GM23338 (cell line): ENCODE measurements around the gene UNC13D. TPM values are rescaled to one million over a fixed set of nuclear protein-coding genes. Genes with fewer than 3 reads are reported as not detected.
"Not testable (repeated sequence)": the region's sequence is repeated elsewhere in the genome, so short reads cannot be mapped to it uniquely, and the experiment has no call there.

ENCODE experiments used
- ATAC-seq: fragments of 200-7000 bp; cut with Tn5 transposase; 3 replicates; pipeline ENCODE4 v1.9.1; 2020
- DNase-seq: peaks from one replicate; pipeline ENCODE4 v3.0.0-alpha.2; 2015; ENCODE audit warnings: low spot score
- H2AFZ ChIP-seq: fragments of 200-600 bp; sonication (generic); 2 replicates; pipeline ENCODE4 v1.8.0; 2016; ENCODE audit warnings: antibody characterized with exemption, mild to moderate bottlenecking, moderate library complexity
- H3F3A ChIP-seq: fragments of 200-600 bp; sonication (generic); replicated peaks from 2 replicates; pipeline ENCODE4 v1.8.0; 2017; ENCODE audit warnings: antibody characterized with exemption, mixed run types, low read depth
- H3K27ac ChIP-seq: fragments of 200-600 bp; sonication (generic); 2 replicates; pipeline ENCODE4 v1.6.1; 2016; ENCODE audit warnings: low read depth
- H3K27me3 ChIP-seq: fragments of 200-600 bp; sonication (generic); 2 replicates; pipeline ENCODE4 v1.8.0; 2016; ENCODE audit warnings: mild to moderate bottlenecking, mixed run types, moderate library complexity; ENCODE audit not compliant: insufficient read depth
- H3K36me3 ChIP-seq: fragments of 200-600 bp; sonication (generic); 2 replicates; pipeline ENCODE4 v1.8.0; 2016; ENCODE audit warnings: mild to moderate bottlenecking; ENCODE audit not compliant: insufficient read depth
- H3K4me1 ChIP-seq: fragments of 200-600 bp; sonication (generic); 2 replicates; pipeline ENCODE4 v1.8.0; 2016; ENCODE audit warnings: mild to moderate bottlenecking, moderate library complexity; ENCODE audit not compliant: insufficient read depth
- H3K4me2 ChIP-seq: fragments of 200-600 bp; sonication (generic); 2 replicates; pipeline ENCODE4 v1.7.1; 2017; ENCODE audit warnings: mixed run types
- H3K4me3 ChIP-seq: fragments of 200-600 bp; sonication (generic); 2 replicates; pipeline ENCODE4 v1.6.1; 2016; ENCODE audit warnings: mixed run types
- H3K79me2 ChIP-seq: fragments of 200-600 bp; sonication (generic); replicated peaks from 2 replicates; pipeline ENCODE4 v1.8.0; 2017; ENCODE audit warnings: mild to moderate bottlenecking; ENCODE audit not compliant: insufficient read depth
- H3K9me2 ChIP-seq: fragments of 200-600 bp; sonication (generic); 2 replicates; pipeline ENCODE4 v1.8.0; 2017; ENCODE audit not compliant: insufficient read depth
- H4K20me1 ChIP-seq: fragments of 200-600 bp; sonication (generic); replicated peaks from 2 replicates; pipeline ENCODE4 v1.8.0; 2017; ENCODE audit warnings: mild to moderate bottlenecking; ENCODE audit not compliant: insufficient read depth
- H3K27ac Mint-ChIP-seq: 2 replicates; pipeline ENCODE4 v1.8.0; 2020; ENCODE audit warnings: inconsistent platforms, mild to moderate bottlenecking, moderate library complexity, mixed read lengths
- H3K27me3 Mint-ChIP-seq: 3 replicates; pipeline ENCODE4 v1.8.0; 2022; ENCODE audit warnings: low read depth, mild to moderate bottlenecking, moderate library complexity, mixed read lengths, inconsistent platforms; ENCODE audit not compliant: insufficient read depth, poor library complexity
- H3K36me3 Mint-ChIP-seq: 3 replicates; pipeline ENCODE4 v1.8.0; 2021; ENCODE audit warnings: low read depth, mild to moderate bottlenecking, inconsistent platforms, moderate library complexity, mixed read lengths
- H3K4me1 Mint-ChIP-seq: 3 replicates; pipeline ENCODE4 v1.8.0; 2020; ENCODE audit warnings: mild to moderate bottlenecking, inconsistent platforms, mixed read lengths
- H3K4me3 Mint-ChIP-seq: 3 replicates; pipeline ENCODE4 v1.8.0; 2021; ENCODE audit warnings: moderate library complexity, mild to moderate bottlenecking, inconsistent platforms, mixed read lengths
- H3K9me3 Mint-ChIP-seq: 3 replicates; pipeline ENCODE4 v1.8.0; 2020; ENCODE audit warnings: moderate library complexity, mild to moderate bottlenecking, inconsistent platforms, mixed read lengths
- CREB1 ChIP-seq: fragments of 250-450 bp; sonication (Bioruptor Pico); IDR thresholded peaks from 2 replicates; pipeline ENCODE4 v1.5.0; 2020; ENCODE audit warnings: low read depth, mild to moderate bottlenecking, moderate library complexity
- EZH2 ChIP-seq: fragments of 200-600 bp; sonication (generic); IDR thresholded peaks from one replicate; pipeline ENCODE4 v1.8.0; 2017; ENCODE audit warnings: antibody characterized with exemption, mild to moderate bottlenecking, low read depth; ENCODE audit not compliant: unreplicated experiment
- EZH2phosphoT487 ChIP-seq: fragments of 200-600 bp; sonication (generic); IDR thresholded peaks from one replicate; pipeline ENCODE4 v1.8.1; 2018; ENCODE audit warnings: antibody characterized with exemption; ENCODE audit not compliant: unreplicated experiment
- JUNB ChIP-seq: IDR thresholded peaks from one replicate; pipeline ENCODE4 v1.6.1; 2016; ENCODE audit warnings: antibody characterized with exemption; ENCODE audit not compliant: unreplicated experiment
- NANOG ChIP-seq: IDR thresholded peaks from 2 replicates; pipeline ENCODE4 v1.6.1; 2016; ENCODE audit warnings: antibody characterized with exemption, borderline replicate concordance
- POLR2AphosphoS5 ChIP-seq: IDR thresholded peaks from 2 replicates; pipeline ENCODE4 v1.6.1; 2016; ENCODE audit warnings: antibody characterized with exemption, low read depth
- STAT1 ChIP-seq: IDR thresholded peaks from one replicate; pipeline ENCODE4 v1.6.1; 2016; ENCODE audit warnings: antibody characterized with exemption; ENCODE audit not compliant: unreplicated experiment
- ZNF331 ChIP-seq: fragments of 250-450 bp; sonication (Bioruptor Pico); IDR thresholded peaks from 2 replicates; pipeline ENCODE4 v1.5.0; 2020; ENCODE audit warnings: low read depth, mild to moderate bottlenecking, moderate library complexity
- polyA plus RNA-seq: library from polyadenylated mRNA; unstranded; fragments of >200 nt; fragmentation: Nextera tagmentation; extraction: Ambion mirVana; gene quantifications from 2 replicates; pipeline ENCODE4 v1.2.1, GENCODE V29; 2016
- total RNA-seq: library from RNA; depleted of rRNA; stranded (reverse); fragments of >200 nt; shearing (Covaris generic); gene quantifications from 2 replicates; pipeline ENCODE4 v1.2.3, GENCODE V29; 2014
- TF ChIP-seq, protein P1 (sequence below), 2 experiments: fragments of 200-600 bp in 1 of 2; sonication (generic) in 1 of 2; conservative IDR thresholded peaks; 2 replicates each; pipeline versions ENCODE4 v1.5.1 to v1.6.1; 2016 to 2017; ENCODE audit warnings: antibody characterized with exemption in 2 of 2, low read depth in 2 of 2, mild to moderate bottlenecking in 2 of 2, moderate library complexity in 1 of 2
- TF ChIP-seq, protein P2 (sequence below): IDR thresholded peaks from one replicate; pipeline ENCODE4 v1.6.1; 2018; ENCODE audit warnings: antibody characterized with exemption; ENCODE audit not compliant: unreplicated experiment

Gene UNC13D
- total and polyA plus RNA-seq, 2 experiments from 2014 or later = 5.9 to 10.8 TPM

DNA sequence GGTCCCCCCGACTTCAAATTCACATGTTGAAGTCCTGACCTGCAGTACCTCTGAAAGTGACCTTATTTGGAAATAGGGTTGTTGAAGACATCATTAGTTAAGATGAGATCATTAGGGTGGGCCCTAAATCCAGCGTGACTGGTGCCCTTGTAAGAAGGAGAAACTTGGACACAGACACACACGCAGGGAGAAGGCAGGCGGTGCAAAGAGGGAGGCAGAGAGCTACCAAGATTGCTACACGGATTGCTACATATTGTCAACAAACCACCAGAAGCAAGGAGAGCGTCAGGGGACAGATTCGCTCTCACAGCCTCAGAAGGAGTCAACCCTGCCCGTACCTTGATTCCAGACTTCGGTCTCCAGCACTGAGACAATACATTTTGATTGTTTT lies 17.7 kb upstream of the UNC13D start (continued):
- TF ChIP-seq, protein P1, sequence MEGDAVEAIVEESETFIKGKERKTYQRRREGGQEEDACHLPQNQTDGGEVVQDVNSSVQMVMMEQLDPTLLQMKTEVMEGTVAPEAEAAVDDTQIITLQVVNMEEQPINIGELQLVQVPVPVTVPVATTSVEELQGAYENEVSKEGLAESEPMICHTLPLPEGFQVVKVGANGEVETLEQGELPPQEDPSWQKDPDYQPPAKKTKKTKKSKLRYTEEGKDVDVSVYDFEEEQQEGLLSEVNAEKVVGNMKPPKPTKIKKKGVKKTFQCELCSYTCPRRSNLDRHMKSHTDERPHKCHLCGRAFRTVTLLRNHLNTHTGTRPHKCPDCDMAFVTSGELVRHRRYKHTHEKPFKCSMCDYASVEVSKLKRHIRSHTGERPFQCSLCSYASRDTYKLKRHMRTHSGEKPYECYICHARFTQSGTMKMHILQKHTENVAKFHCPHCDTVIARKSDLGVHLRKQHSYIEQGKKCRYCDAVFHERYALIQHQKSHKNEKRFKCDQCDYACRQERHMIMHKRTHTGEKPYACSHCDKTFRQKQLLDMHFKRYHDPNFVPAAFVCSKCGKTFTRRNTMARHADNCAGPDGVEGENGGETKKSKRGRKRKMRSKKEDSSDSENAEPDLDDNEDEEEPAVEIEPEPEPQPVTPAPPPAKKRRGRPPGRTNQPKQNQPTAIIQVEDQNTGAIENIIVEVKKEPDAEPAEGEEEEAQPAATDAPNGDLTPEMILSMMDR (conservative IDR thresholded peaks at IDR 0.05; ENCODE audit: low read depth in 2 of 2) = no peak
- TF ChIP-seq STAT1 (no peak), EZH2 (no peak), NANOG (no peak), EZH2phosphoT487 (no peak), CREB1 (CRISPR knock-in tag) (no peak)

DNA sequence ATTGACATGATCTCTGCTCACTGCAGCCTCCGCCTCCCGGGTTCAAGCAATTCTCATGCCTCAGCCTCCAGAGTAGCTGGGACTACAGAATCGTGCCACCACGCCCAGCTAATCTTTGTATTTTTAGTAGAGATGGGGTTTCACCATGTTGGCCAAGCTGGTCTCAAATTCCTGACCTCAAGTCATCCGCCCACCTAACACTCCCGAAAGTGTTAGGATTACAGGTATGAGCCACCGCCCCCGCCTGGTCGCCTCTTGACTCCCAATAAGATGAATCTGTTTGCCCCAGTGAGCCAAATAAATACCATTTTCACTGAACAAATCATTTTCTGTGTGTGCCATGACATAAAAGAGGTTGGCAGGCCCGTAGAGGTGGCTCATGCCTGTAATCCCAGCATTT lies 15.2 kb upstream of the UNC13D start:
- ATAC-seq = not testable (repeated sequence)

DNA sequence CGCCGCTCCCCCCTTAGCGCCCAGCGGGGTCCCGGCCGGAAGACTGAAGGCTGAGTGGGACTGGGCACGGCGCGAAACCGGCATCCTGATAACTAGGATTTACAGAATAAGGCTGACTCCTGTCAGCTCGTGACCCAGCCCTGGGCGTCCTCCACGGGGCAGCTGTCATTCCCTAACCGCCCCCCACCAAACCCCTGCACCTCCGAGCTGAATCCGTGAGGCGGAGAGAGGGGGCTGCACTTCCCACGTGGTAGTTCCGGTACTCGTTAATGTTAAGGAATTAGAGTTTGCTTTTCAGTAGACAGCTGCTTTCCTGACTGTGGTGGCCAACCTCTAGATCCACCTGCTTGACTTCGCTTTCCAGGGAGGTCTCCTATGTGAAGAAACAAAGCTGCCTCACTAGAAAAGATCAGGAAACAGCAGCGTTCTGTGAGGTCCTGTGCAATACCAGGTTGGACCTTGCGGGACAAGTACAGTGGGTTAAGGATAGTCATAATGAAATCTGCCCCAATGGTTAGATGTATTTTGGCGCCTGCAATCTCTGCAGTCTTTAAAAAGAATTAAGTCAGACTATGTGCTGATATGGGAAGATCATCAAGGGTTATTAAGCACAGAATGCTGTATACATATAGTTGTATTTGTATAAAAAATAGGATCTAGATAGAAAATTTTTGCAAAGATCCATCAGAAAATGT lies 12.0 kb upstream of the UNC13D start:
- H3K4me3 Mint-ChIP-seq = no peak overlapping the region; the same call in 2 of the 3 replicates
- no peaks in the 10 kb centered on the region for H3K9me2 ChIP-seq
- TF ChIP-seq, protein P2, sequence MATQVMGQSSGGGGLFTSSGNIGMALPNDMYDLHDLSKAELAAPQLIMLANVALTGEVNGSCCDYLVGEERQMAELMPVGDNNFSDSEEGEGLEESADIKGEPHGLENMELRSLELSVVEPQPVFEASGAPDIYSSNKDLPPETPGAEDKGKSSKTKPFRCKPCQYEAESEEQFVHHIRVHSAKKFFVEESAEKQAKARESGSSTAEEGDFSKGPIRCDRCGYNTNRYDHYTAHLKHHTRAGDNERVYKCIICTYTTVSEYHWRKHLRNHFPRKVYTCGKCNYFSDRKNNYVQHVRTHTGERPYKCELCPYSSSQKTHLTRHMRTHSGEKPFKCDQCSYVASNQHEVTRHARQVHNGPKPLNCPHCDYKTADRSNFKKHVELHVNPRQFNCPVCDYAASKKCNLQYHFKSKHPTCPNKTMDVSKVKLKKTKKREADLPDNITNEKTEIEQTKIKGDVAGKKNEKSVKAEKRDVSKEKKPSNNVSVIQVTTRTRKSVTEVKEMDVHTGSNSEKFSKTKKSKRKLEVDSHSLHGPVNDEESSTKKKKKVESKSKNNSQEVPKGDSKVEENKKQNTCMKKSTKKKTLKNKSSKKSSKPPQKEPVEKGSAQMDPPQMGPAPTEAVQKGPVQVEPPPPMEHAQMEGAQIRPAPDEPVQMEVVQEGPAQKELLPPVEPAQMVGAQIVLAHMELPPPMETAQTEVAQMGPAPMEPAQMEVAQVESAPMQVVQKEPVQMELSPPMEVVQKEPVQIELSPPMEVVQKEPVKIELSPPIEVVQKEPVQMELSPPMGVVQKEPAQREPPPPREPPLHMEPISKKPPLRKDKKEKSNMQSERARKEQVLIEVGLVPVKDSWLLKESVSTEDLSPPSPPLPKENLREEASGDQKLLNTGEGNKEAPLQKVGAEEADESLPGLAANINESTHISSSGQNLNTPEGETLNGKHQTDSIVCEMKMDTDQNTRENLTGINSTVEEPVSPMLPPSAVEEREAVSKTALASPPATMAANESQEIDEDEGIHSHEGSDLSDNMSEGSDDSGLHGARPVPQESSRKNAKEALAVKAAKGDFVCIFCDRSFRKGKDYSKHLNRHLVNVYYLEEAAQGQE = no peak
- peak; percentile 37; the same call in 1 of the 2 replicates for TF ChIP-seq CREB1 (CRISPR knock-in tag)
- TF ChIP-seq, protein P1 (conservative IDR thresholded peaks at IDR 0.05; ENCODE audit: low read depth in 2 of 2) = peak; percentile 53 to 60
- TF ChIP-seq POLR2AphosphoS5 = no peak
- TF ChIP-seq ZNF331 (CRISPR knock-in tag) = no peak
- no peak for TF ChIP-seq JUNB

More for the DNA sequence above, 15.2 kb upstream of the UNC13D start:
- H3K79me2 ChIP-seq, H3K36me3 Mint-ChIP-seq, H3K36me3 ChIP-seq, H2AFZ ChIP-seq, H3K27ac Mint-ChIP-seq, H3K27me3 ChIP-seq, H3K9me2 ChIP-seq, H3K9me3 Mint-ChIP-seq, H3K4me2 ChIP-seq, H3K27me3 Mint-ChIP-seq, H3K4me3 ChIP-seq, H3K4me1 ChIP-seq, H3K4me1 Mint-ChIP-seq, H4K20me1 ChIP-seq, H3K27ac ChIP-seq, DNase-seq, H3K4me3 Mint-ChIP-seq: not testable (repeated sequence)
- TF ChIP-seq, protein P1 (conservative IDR thresholded peaks at IDR 0.05; ENCODE audit: low read depth in 2 of 2) = 0 out of 4 replicates have a peak, but pooled peaks of 1 of the 2 experiments have one; percentile 1
- H3F3A ChIP-seq = peaks cover 15% of the 10 kb centered on the region; the same call in 1 of the 2 replicates

More for the DNA sequence above, 12.0 kb upstream of the UNC13D start:
- Mint-ChIP-seq H3K4me1 (peaks cover 9% of the 10 kb centered on the region), H3K36me3 (peaks cover 7% of the 10 kb centered on the region; the same call in 2 of the 3 replicates), H3K27ac (peak overlapping the region; percentile 89), H3K9me3 (no peaks in the 10 kb centered on the region), H3K27me3 (peaks cover 6% of the 10 kb centered on the region)
- H4K20me1 ChIP-seq = 0 out of 2 replicates have a peak, but pooled peaks cover 10% of the 10 kb centered on the region
- H3F3A ChIP-seq = peaks cover 12% of the 10 kb centered on the region; the same call in 1 of the 2 replicates
- peaks cover 20% of the 10 kb centered on the region for H3K79me2 ChIP-seq
- 0 out of 2 replicates have a peak, but pooled peaks cover under 1% of the 10 kb centered on the region for H3K36me3 ChIP-seq
- peak overlapping the region; percentile 80 for H2AFZ ChIP-seq
- DNase-seq (no peak), ATAC-seq (peak; percentile 4)
- H3K4me2 ChIP-seq = peak overlapping the region; percentile 86
- H3K4me3 ChIP-seq = peak overlapping the region; percentile 61
- peak overlapping the region; percentile 85 for H3K27ac ChIP-seq
- H3K4me1 ChIP-seq = peaks cover 6% of the 10 kb centered on the region
- no peaks in the 10 kb centered on the region for H3K27me3 ChIP-seq
